HepG2 (cell line): ENCODE measurements around the gene C1QTNF12. TPM values are rescaled to one million over a fixed set of nuclear protein-coding genes. Genes with fewer than 3 reads are reported as not detected.

ENCODE experiments used
- ARNTL ChIP-seq: sonication (generic); formaldehyde crosslinking; IDR thresholded peaks from 2 replicates; pipeline ENCODE4 v1.4.0; 2020; ENCODE audit warnings: mild to moderate bottlenecking, missing genetic modification reagents
- EHMT2 ChIP-seq: fragments of 200-600 bp; sonication (generic); IDR thresholded peaks from 2 replicates; pipeline ENCODE4 v1.7.0; 2017; ENCODE audit warnings: antibody characterized with exemption, low read depth, low read length, borderline replicate concordance
- FOXC1 ChIP-seq: sonication (generic); formaldehyde crosslinking; IDR thresholded peaks from 2 replicates; pipeline ENCODE4 v1.8.0; 2022; ENCODE audit warnings: mild to moderate bottlenecking, missing genetic modification reagents, borderline replicate concordance
- GATAD2A ChIP-seq: IDR thresholded peaks from 2 replicates; pipeline ENCODE4 v1.6.1; 2016
- HNRNPLL ChIP-seq: fragments of 200-400 bp; formaldehyde crosslinking; IDR thresholded peaks from 2 replicates; pipeline ENCODE4 v1.6.1; 2017; ENCODE audit warnings: mild to moderate bottlenecking, low read depth, low read length; ENCODE audit not compliant: poor library complexity, severe bottlenecking
- HOXA3 ChIP-seq: sonication (generic); formaldehyde crosslinking; IDR thresholded peaks from 2 replicates; pipeline ENCODE4 v1.5.0; 2020; ENCODE audit warnings: missing genetic modification reagents
- KLF12 ChIP-seq: sonication (generic); formaldehyde crosslinking; IDR thresholded peaks from 2 replicates; pipeline ENCODE4 v1.4.0; 2020; ENCODE audit warnings: missing genetic modification reagents, borderline replicate concordance
- MIER3 ChIP-seq: IDR thresholded peaks from 2 replicates; pipeline ENCODE4 v1.6.1; 2016; ENCODE audit warnings: missing compliant biosample characterization, borderline replicate concordance
- NFE2L1 ChIP-seq: sonication (generic); formaldehyde crosslinking; IDR thresholded peaks from 2 replicates; pipeline ENCODE4 v1.4.0; 2020; ENCODE audit warnings: missing genetic modification reagents, mild to moderate bottlenecking, borderline replicate concordance
- PBX2 ChIP-seq: IDR thresholded peaks from 2 replicates; pipeline ENCODE4 v1.6.1; 2016; ENCODE audit warnings: control low read depth
- RERE ChIP-seq: IDR thresholded peaks from 2 replicates; pipeline ENCODE4 v1.6.1; 2016; ENCODE audit warnings: low read depth, missing genetic modification reagents, missing compliant biosample characterization
- RORA ChIP-seq: sonication (generic); formaldehyde crosslinking; IDR thresholded peaks from 2 replicates; pipeline ENCODE4 v1.5.0; 2020; ENCODE audit warnings: mild to moderate bottlenecking, missing genetic modification reagents, moderate library complexity
- SMARCC2 ChIP-seq: fragments of 450-650 bp; IDR thresholded peaks from 2 replicates; pipeline ENCODE4 v1.6.1; 2017; ENCODE audit warnings: antibody characterized with exemption, mild to moderate bottlenecking
- SNAI1 ChIP-seq: sonication (generic); formaldehyde crosslinking; IDR thresholded peaks from 2 replicates; pipeline ENCODE4 v1.5.0; 2020; ENCODE audit warnings: mild to moderate bottlenecking, missing genetic modification reagents, borderline replicate concordance
- SP4 ChIP-seq: sonication (generic); formaldehyde crosslinking; IDR thresholded peaks from 2 replicates; pipeline ENCODE4 v1.8.1; 2023; ENCODE audit warnings: mild to moderate bottlenecking, missing genetic modification reagents
- ZFP62 ChIP-seq: sonication (generic); formaldehyde crosslinking; IDR thresholded peaks from 2 replicates; pipeline ENCODE4 v1.4.0; 2020; ENCODE audit warnings: missing genetic modification reagents
- ZNF180 ChIP-seq: sonication (generic); formaldehyde crosslinking; IDR thresholded peaks from 2 replicates; pipeline ENCODE4 v1.4.0; 2020; ENCODE audit warnings: low read depth, missing genetic modification reagents, borderline replicate concordance
- ZNF510 ChIP-seq: sonication (generic); formaldehyde crosslinking; IDR thresholded peaks from 2 replicates; pipeline ENCODE4 v1.4.0; 2020; ENCODE audit warnings: low read depth, mild to moderate bottlenecking, missing genetic modification reagents
- ZNF543 ChIP-seq: sonication (generic); formaldehyde crosslinking; IDR thresholded peaks from 2 replicates; pipeline ENCODE4 v1.4.0; 2020; ENCODE audit warnings: mild to moderate bottlenecking, missing genetic modification reagents
- ZNF576 ChIP-seq: sonication (generic); formaldehyde crosslinking; IDR thresholded peaks from 2 replicates; pipeline ENCODE4 v1.4.0; 2020; ENCODE audit warnings: mild to moderate bottlenecking, missing genetic modification reagents
- ZNF580 ChIP-seq: IDR thresholded peaks from 2 replicates; pipeline ENCODE4 v1.6.1; 2016; ENCODE audit warnings: low read depth, borderline replicate concordance
- ZNF720 ChIP-seq: sonication (generic); formaldehyde crosslinking; IDR thresholded peaks from 2 replicates; pipeline ENCODE4 v1.4.0; 2020; ENCODE audit warnings: missing genetic modification reagents
- ZNF737 ChIP-seq: sonication (generic); formaldehyde crosslinking; IDR thresholded peaks from 2 replicates; pipeline ENCODE4 v1.5.0; 2020; ENCODE audit warnings: missing genetic modification reagents, mild to moderate bottlenecking, borderline replicate concordance
- ZNF792 ChIP-seq: IDR thresholded peaks from 2 replicates; pipeline ENCODE4 v1.6.1; 2016
- ZNF83 ChIP-seq: sonication (generic); formaldehyde crosslinking; IDR thresholded peaks from 2 replicates; pipeline ENCODE4 v1.4.0; 2020; ENCODE audit warnings: missing genetic modification reagents, mild to moderate bottlenecking, borderline replicate concordance
- polyA plus RNA-seq, 8 experiments: library from polyadenylated mRNA; depleted of rRNA in 3 of 8; stranded (reverse) in 7 of 8; unstranded in 1 of 8; fragments of >200 nt; fragmentation: Illumina TruSeq in 4 of 8; extraction: Trizol in 4 of 8; gene quantifications; 2 replicates each; pipeline versions ENCODE4 v1.2.1 to v1.2.3, GENCODE V29; 2011 to 2016; ENCODE audit warnings: low read depth in 4 of 8, missing spikeins in 1 of 8, mixed read lengths in 1 of 8; ENCODE audit not compliant: insufficient read depth in 1 of 8
- total RNA-seq, 5 experiments: library from RNA; depleted of rRNA; stranded (reverse); fragments of >200 nt; fragmentation: Illumina TruSeq; extraction: Trizol; gene quantifications; 2 replicates each; pipeline ENCODE4 v1.2.3, GENCODE V29; 2016; ENCODE audit warnings: low read depth in 1 of 5

C1QTNF12 gene
- total and polyA plus RNA-seq, 2 of the 13 experiments (the other 11 are each of a cell fraction or from before 2014, with no cell fraction given): 0.18 to 0.64 TPM

- no peak for TF ChIP-seq ZNF576
- TF ChIP-seq ZNF510 (CRISPR knock-in tag): 0 out of 2 replicates have a peak, but pooled peaks have one; percentile 34
- no peak for TF ChIP-seq SNAI1
- TF ChIP-seq GATAD2A: no peak
- peak; percentile 10; the same call in 1 of the 2 replicates for TF ChIP-seq ARNTL (CRISPR knock-in tag)
- TF ChIP-seq KLF12 (CRISPR knock-in tag): 0 out of 2 replicates have a peak, but pooled peaks have one; percentile 31
- no peak for TF ChIP-seq NFE2L1 (CRISPR knock-in tag)
- no peak for TF ChIP-seq ZNF720 (CRISPR knock-in tag)
- TF ChIP-seq HOXA3 (CRISPR knock-in tag): no peak
- TF ChIP-seq ZNF580 (CRISPR knock-in tag): no peak
- no peak for TF ChIP-seq RERE (CRISPR knock-in tag)
- no peak for TF ChIP-seq ZNF737 (CRISPR knock-in tag)
- TF ChIP-seq FOXC1 (CRISPR knock-in tag): no peak
- TF ChIP-seq ZFP62 (CRISPR knock-in tag): no peak
- TF ChIP-seq ZNF180 (CRISPR knock-in tag): no peak
- no peak for TF ChIP-seq HNRNPLL
- no peak for TF ChIP-seq ZNF792 (CRISPR knock-in tag)
- TF ChIP-seq MIER3 (CRISPR knock-in tag): no peak
- TF ChIP-seq RORA (CRISPR knock-in tag): no peak
- TF ChIP-seq ZNF543: no peak
- TF ChIP-seq PBX2 (CRISPR knock-in tag): no peak
- TF ChIP-seq SMARCC2: no peak
- no peak for TF ChIP-seq SP4 (CRISPR knock-in tag)
- TF ChIP-seq EHMT2: no peak
- no peak for TF ChIP-seq ZNF83 (CRISPR knock-in tag)
Observed at GRCh38 chr1:1230656-1231399, 15.7 kb downstream of the C1QTNF12 start (continued).
